GM18519 (cell line): ENCODE data around the gene CPXM1.
"Not testable (repeated sequence)": the region's sequence is repeated elsewhere in the genome, so short reads cannot be mapped to it uniquely, and the experiment has no call there.

Experiments used
- ATAC-seq: cut with Tn5 transposase; IDR thresholded peaks from one replicate; pipeline ENCODE4 v1.9.1; 2021; ENCODE audit warnings: mild to moderate bottlenecking, moderate library complexity; ENCODE audit not compliant: unreplicated experiment, low FRiP score

The CPXM1 gene

GRCh38 chr20:2822073-2822472 lies 21.6 kb upstream of the CPXM1 start:
- no peak for ATAC-seq

- no peak for ATAC-seq
These were observed 20.8 kb upstream of the CPXM1 start for GRCh38 chr20:2820896-2821869.

GRCh38 chr20:2820084-2820895 lies 19.9 kb upstream of the CPXM1 start:
- ATAC-seq = no peak

GRCh38 chr20:2817891-2818595 lies 17.6 kb upstream of the CPXM1 start:
- no peak for ATAC-seq

GRCh38 chr20:2817341-2817726 lies 16.9 kb upstream of the CPXM1 start:
- no peak for ATAC-seq

- ATAC-seq = no peak
These were observed 16.3 kb upstream of the CPXM1 start for GRCh38 chr20:2816583-2817340.

- no peak for ATAC-seq
These were observed 15.7 kb upstream of the CPXM1 start, which contains the start of gene TMEM239 for GRCh38 chr20:2816030-2816582. Gene TMEM239 (plus strand): TSS chr20:2816364. CDS start chr20:2816555, 191 bp downstream.

- ATAC-seq = no peak
These were observed 14.9 kb upstream of the CPXM1 start for GRCh38 chr20:2815242-2815900.

GRCh38 chr20:2814587-2815051 lies 14.2 kb upstream of the CPXM1 start, which contains the start of gene C20orf141:
Gene C20orf141 (plus strand): TSS chr20:2814987. CDS start chr20:2815185, 198 bp downstream.
- ATAC-seq = no peak

GRCh38 chr20:2814076-2814475 lies 13.6 kb upstream of the CPXM1 start:
- ATAC-seq = no peak

- no peak for ATAC-seq
These were observed 11.8 kb upstream of the CPXM1 start for GRCh38 chr20:2812189-2812588.

- ATAC-seq = no peak
These were observed 9.3 kb upstream of the CPXM1 start for GRCh38 chr20:2809690-2810089.

GRCh38 chr20:2807929-2808328 lies 7.5 kb upstream of the CPXM1 start:
- not testable (repeated sequence) for ATAC-seq

GRCh38 chr20:2807019-2807418 lies 6.6 kb upstream of the CPXM1 start:
- no peak for ATAC-seq

GRCh38 chr20:2806351-2806701 lies 5.9 kb upstream of the CPXM1 start:
- no peak for ATAC-seq

GRCh38 chr20:2805689-2806350 lies 5.4 kb upstream of the CPXM1 start:
- no peak for ATAC-seq

GRCh38 chr20:2804852-2805688 lies 4.6 kb upstream of the CPXM1 start:
- no peak for ATAC-seq
